GM13976 (cell line): ENCODE measurements around the gene DSCAML1.

Experiments used
- DNase-seq: peaks from one replicate; pipeline ENCODE4 v3.0.0; 2012; ENCODE audit warnings: low spot score
- CTCF ChIP-seq: IDR thresholded peaks from 2 replicates; pipeline ENCODE4 v1.5.1; 2012; ENCODE audit warnings: borderline replicate concordance, mild to moderate bottlenecking; ENCODE audit not compliant: insufficient read depth; ENCODE audit errors: extremely low read depth, missing control alignments, control extremely low read depth
- in situ Hi-C: fragments of 300-500 bp; cut with MboI; formaldehyde crosslinking; loops from one replicate; pipeline ENCODE4 v1.12.0; 2022; ENCODE audit warnings: low sequenced_read_pairs, mixed read lengths, inconsistent platforms; ENCODE audit not compliant: unreplicated experiment

The DSCAML1 gene

GRCh38 chr11:117752071-117752470 lies 44.9 kb downstream of the DSCAML1 start:
- no peak for TF ChIP-seq CTCF
- no peak for DNase-seq
- in situ Hi-C loops = no loop called here

- no peak for DNase-seq
- no peak for TF ChIP-seq CTCF
- in situ Hi-C loops = no loop called here
These were observed 45.9 kb downstream of the DSCAML1 start for GRCh38 chr11:117750916-117751662.

- no peak for TF ChIP-seq CTCF
- in situ Hi-C loops = no loop called here
- DNase-seq = no peak
These were observed 46.7 kb downstream of the DSCAML1 start for GRCh38 chr11:117750357-117750756.

GRCh38 chr11:117749541-117749910 lies 47.5 kb downstream of the DSCAML1 start:
- DNase-seq = no peak
- in situ Hi-C loops = no loop called here
- no peak for TF ChIP-seq CTCF

GRCh38 chr11:117748771-117749540 lies 48.1 kb downstream of the DSCAML1 start:
- in situ Hi-C loops = no loop called here

GRCh38 chr11:117747892-117748291 lies 49.1 kb downstream of the DSCAML1 start:
- no peak for TF ChIP-seq CTCF
- DNase-seq = no peak
- in situ Hi-C loops = no loop called here

More at GRCh38 chr11:117748771-117749540, 48.1 kb downstream of the DSCAML1 start:
- no peak for TF ChIP-seq CTCF
- no peak for DNase-seq
